HEK293 (cell line): ENCODE measurements around the gene PEX5L.

Experiments
- CTCF ChIA-PET: fragments of 350-600 bp; formaldehyde crosslinking; extraction: SDS; loops from one replicate; lab custom pipeline; 2021; ENCODE audit warnings: antibody characterized with exemption; lab: Yijun Ruan, JAX
- POLR2A ChIA-PET: fragments of 300-600 bp; formaldehyde crosslinking; extraction: SDS; loops from one replicate; lab custom pipeline; 2020; ENCODE audit warnings: antibody characterized with exemption, inconsistent platforms; lab: Yijun Ruan, JAX
- H3K27ac ChIP-seq: fragments of 200-500 bp; sonication (Bioruptor generic); 2 replicates; pipeline ENCODE4 v1.5.1; 2014; ENCODE audit warnings: low read depth, low read length, control low read depth, inconsistent platforms; ENCODE audit errors: extremely low read depth
- H3K36me3 ChIP-seq, 2 experiments: fragments of 200-500 bp in 1 of 2; sonication (Bioruptor generic) in 1 of 2; 1 replicate in 1 of 2; 2 replicates in 1 of 2; pipeline ENCODE4 v1.5.1; 2014 to 2017; ENCODE audit warnings: inconsistent platforms in 2 of 2, low read length in 2 of 2; ENCODE audit not compliant: control insufficient read depth in 2 of 2, insufficient read depth in 1 of 2
- H3K4me1 ChIP-seq: fragments of 200-500 bp; sonication (Bioruptor generic); 2 replicates; pipeline ENCODE4 v1.5.1; 2014; ENCODE audit warnings: mild to moderate bottlenecking, low read length, inconsistent platforms; ENCODE audit not compliant: control insufficient read depth, insufficient read depth
- H3K4me3 ChIP-seq: 2 replicates; pipeline ENCODE4 v1.5.1; 2011; ENCODE audit warnings: low read depth, mild to moderate bottlenecking, control low read depth, low read length, moderate library complexity
- H3K9me3 ChIP-seq: fragments of 200-500 bp; sonication (Bioruptor generic); 2 replicates; pipeline ENCODE4 v1.5.1; 2014; ENCODE audit warnings: low read depth, low read length, inconsistent platforms; ENCODE audit not compliant: control insufficient read depth, insufficient read depth
- AEBP2 ChIP-seq: fragments of 450-650 bp; formaldehyde crosslinking; IDR thresholded peaks from 2 replicates; pipeline ENCODE4 v1.5.1; 2016; ENCODE audit warnings: missing biosample characterization, missing genetic modification characterization, borderline replicate concordance
- BCL11B ChIP-seq: fragments of 450-650 bp; formaldehyde crosslinking; IDR thresholded peaks from 2 replicates; pipeline ENCODE4 v1.5.1; 2016; ENCODE audit warnings: low read depth, missing biosample characterization, missing genetic modification characterization
- PRDM1 ChIP-seq: fragments of 450-650 bp; formaldehyde crosslinking; IDR thresholded peaks from 2 replicates; pipeline ENCODE4; 2016; ENCODE audit warnings: missing biosample characterization, missing genetic modification characterization
- SP7 ChIP-seq: fragments of 450-650 bp; formaldehyde crosslinking; IDR thresholded peaks from 2 replicates; pipeline ENCODE4 v1.5.1; 2016; ENCODE audit warnings: missing biosample characterization, missing genetic modification characterization
- WT1 ChIP-seq: fragments of 450-650 bp; formaldehyde crosslinking; IDR thresholded peaks from 2 replicates; pipeline ENCODE4 v1.5.1; 2016; ENCODE audit warnings: missing biosample characterization, missing genetic modification characterization
- YY1 ChIP-seq: fragments of 450-650 bp; formaldehyde crosslinking; IDR thresholded peaks from 2 replicates; pipeline ENCODE4 v1.5.1; 2018; ENCODE audit warnings: missing biosample characterization, missing genetic modification characterization
- ZNF133 ChIP-seq: fragments of 450-650 bp; formaldehyde crosslinking; IDR thresholded peaks from 2 replicates; pipeline ENCODE4 v1.5.1; 2016; ENCODE audit warnings: missing biosample characterization, missing genetic modification characterization
- ZNF148 ChIP-seq: fragments of 450-650 bp; formaldehyde crosslinking; IDR thresholded peaks from 2 replicates; pipeline ENCODE4 v1.5.0; 2017; ENCODE audit warnings: missing biosample characterization, missing genetic modification characterization, borderline replicate concordance
- ZNF157 ChIP-seq: fragments of 450-650 bp; formaldehyde crosslinking; IDR thresholded peaks from 2 replicates; pipeline ENCODE4 v1.5.1; 2016; ENCODE audit warnings: missing biosample characterization, missing genetic modification characterization
- ZNF19 ChIP-seq: fragments of 450-650 bp; formaldehyde crosslinking; IDR thresholded peaks from 2 replicates; pipeline ENCODE4; 2016; ENCODE audit warnings: missing biosample characterization, missing genetic modification characterization, low read depth
- ZNF24 ChIP-seq: fragments of 450-650 bp; formaldehyde crosslinking; IDR thresholded peaks from 2 replicates; pipeline ENCODE4 v1.5.1; 2016; ENCODE audit warnings: missing biosample characterization, missing genetic modification characterization
- ZNF280C ChIP-seq: fragments of 450-650 bp; formaldehyde crosslinking; IDR thresholded peaks from 2 replicates; pipeline ENCODE4 v1.5.1; 2016; ENCODE audit warnings: missing biosample characterization, missing genetic modification characterization
- ZNF292 ChIP-seq: fragments of 450-650 bp; formaldehyde crosslinking; IDR thresholded peaks from 2 replicates; pipeline ENCODE4 v1.5.1; 2016; ENCODE audit warnings: low read depth, missing biosample characterization, missing genetic modification characterization, borderline replicate concordance
- ZNF354C ChIP-seq: fragments of 450-650 bp; formaldehyde crosslinking; IDR thresholded peaks from 2 replicates; pipeline ENCODE4 v1.5.1; 2016; ENCODE audit warnings: missing biosample characterization, missing genetic modification characterization, low read depth, borderline replicate concordance
- ZNF530 ChIP-seq: fragments of 450-650 bp; formaldehyde crosslinking; IDR thresholded peaks from 2 replicates; pipeline ENCODE4 v1.5.1; 2016; ENCODE audit warnings: low read depth, missing biosample characterization, missing genetic modification characterization
- ZNF561 ChIP-seq: fragments of 450-650 bp; IDR thresholded peaks from 2 replicates; pipeline ENCODE4 v1.5.1; 2018; ENCODE audit warnings: missing biosample characterization, missing genetic modification characterization, borderline replicate concordance
- ZNF843 ChIP-seq: fragments of 450-650 bp; formaldehyde crosslinking; IDR thresholded peaks from 2 replicates; pipeline ENCODE4 v1.5.1; 2016; ENCODE audit warnings: missing biosample characterization, missing genetic modification characterization
- ZXDB ChIP-seq: fragments of 450-650 bp; formaldehyde crosslinking; IDR thresholded peaks from 2 replicates; pipeline ENCODE4 v1.5.1; 2016; ENCODE audit warnings: missing biosample characterization, missing genetic modification characterization

PEX5L gene

GRCh38 chr3:179964890-179965289 lies 71.8 kb downstream of the PEX5L start:
- CTCF ChIA-PET: no interaction called here
- POLR2A ChIA-PET: no interaction called here
- TF ChIP-seq SP7 (tag by site-specific recombination) (no peak), AEBP2 (tag by site-specific recombination) (no peak), ZNF530 (tag by site-specific recombination) (no peak), PRDM1 (no peak), ZNF280C (no peak), ZNF24 (no peak)
- H3K4me3 ChIP-seq: no peak overlapping the region
- no peaks in the 10 kb centered on the region for H3K4me1 ChIP-seq
- H3K9me3 ChIP-seq: no peaks in the 10 kb centered on the region
- no peaks in the 10 kb centered on the region for H3K36me3 ChIP-seq
- H3K27ac ChIP-seq: no peak overlapping the region

GRCh38 chr3:179962629-179963387 lies 73.9 kb downstream of the PEX5L start:
- ChIA-PET POLR2A (no interaction called here), CTCF (interaction anchor here (0.9 kb wide), 1 partner anchor 195 kb away, joined by 3 read pairs; no protein-coding TSS in a partner anchor)
- Histone ChIP-seq H3K27ac (no peak overlapping the region), H3K4me1 (no peaks in the 10 kb centered on the region), H3K36me3 (no peaks in the 10 kb centered on the region), H3K9me3 (no peaks in the 10 kb centered on the region), H3K4me3 (no peak overlapping the region)
- no peak for TF ChIP-seq ZNF843 (tag by site-specific recombination)
- TF ChIP-seq ZNF133: no peak
- TF ChIP-seq ZNF292 (tag by site-specific recombination): no peak
- no peak for TF ChIP-seq ZNF157 (tag by site-specific recombination)
- TF ChIP-seq ZXDB (tag by site-specific recombination): no peak
- TF ChIP-seq BCL11B: no peak
- TF ChIP-seq ZNF561 (tag by site-specific recombination): no peak
- TF ChIP-seq WT1: no peak
- TF ChIP-seq ZNF354C (tag by site-specific recombination): no peak
- no peak for TF ChIP-seq ZNF148 (tag by site-specific recombination)
- no peak for TF ChIP-seq YY1
- TF ChIP-seq ZNF19 (tag by site-specific recombination): no peak
